GM21526 (cell line): ENCODE measurements around the gene ELOA2.
"Not testable (repeated sequence)": the region's sequence is repeated elsewhere in the genome, so short reads cannot be mapped to it uniquely, and the experiment has no call there.

Experiments used
- ATAC-seq: cut with Tn5 transposase; IDR thresholded peaks from one replicate; pipeline ENCODE4 v1.9.1; 2021; ENCODE audit warnings: moderate library complexity; ENCODE audit not compliant: unreplicated experiment, low FRiP score

ELOA2 gene

GRCh38 chr18:47035156-47035671 is at the start of gene ELOA2:
Gene ELOA2, minus strand, starts transcription at chr18:47035621. Its CDS starts 357 bp downstream, at chr18:47035264.
- no peak for ATAC-seq

- no peak for ATAC-seq
These were observed 46.2 kb upstream of the ELOA2 start for GRCh38 chr18:47081578-47081977.

- ATAC-seq, result no peak
These were observed 45.5 kb upstream of the ELOA2 start for GRCh38 chr18:47080872-47081271.

- ATAC-seq, result no peak
These were observed 41.7 kb upstream of the ELOA2 start for GRCh38 chr18:47077111-47077510.

- ATAC-seq, result no peak
These were observed 39.9 kb upstream of the ELOA2 start for GRCh38 chr18:47075098-47075883.

- ATAC-seq, result no peak
These were observed 32.2 kb upstream of the ELOA2 start for GRCh38 chr18:47067648-47068047.

- ATAC-seq, result no peak
These were observed 27.7 kb upstream of the ELOA2 start for GRCh38 chr18:47063096-47063495.

GRCh38 chr18:47062471-47062870 is 27.1 kb upstream of the ELOA2 start:
- ATAC-seq, result no peak

- no peak for ATAC-seq
These were observed 18.9 kb upstream of the ELOA2 start for GRCh38 chr18:47054369-47054768.

- no peak for ATAC-seq
These were observed 15.0 kb upstream of the ELOA2 start for GRCh38 chr18:47050468-47050867.

GRCh38 chr18:47040982-47041381 is 5.6 kb upstream of the ELOA2 start:
- no peak for ATAC-seq

GRCh38 chr18:47036927-47037578 is 1.6 kb upstream of the ELOA2 start:
- no peak for ATAC-seq

GRCh38 chr18:47036298-47036874 is 965 bp upstream of the ELOA2 start:
- no peak for ATAC-seq

- not testable (repeated sequence) for ATAC-seq
These were observed 830 bp downstream of the ELOA2 start for GRCh38 chr18:47034591-47034990.

GRCh38 chr18:47032945-47033344 is 2.5 kb downstream of the ELOA2 start:
- no peak for ATAC-seq

- not testable (repeated sequence) for ATAC-seq
These were observed 4.5 kb downstream of the ELOA2 start for GRCh38 chr18:47030887-47031286.

GRCh38 chr18:47029684-47030353 is 5.6 kb downstream of the ELOA2 start:
- not testable (repeated sequence) for ATAC-seq

GRCh38 chr18:47028738-47029137 is 6.7 kb downstream of the ELOA2 start:
- not testable (repeated sequence) for ATAC-seq

GRCh38 chr18:47025557-47026174 is 9.8 kb downstream of the ELOA2 start:
- not testable (repeated sequence) for ATAC-seq

GRCh38 chr18:47023769-47024465 is 11.5 kb downstream of the ELOA2 start:
- not testable (repeated sequence) for ATAC-seq
